ENCODE results near the gene C1GALT1.
"Not testable (repeated sequence)": the region's sequence is repeated elsewhere in the genome, so short reads cannot be mapped to it uniquely, and the experiment has no call there.

The C1GALT1 gene

DNA sequence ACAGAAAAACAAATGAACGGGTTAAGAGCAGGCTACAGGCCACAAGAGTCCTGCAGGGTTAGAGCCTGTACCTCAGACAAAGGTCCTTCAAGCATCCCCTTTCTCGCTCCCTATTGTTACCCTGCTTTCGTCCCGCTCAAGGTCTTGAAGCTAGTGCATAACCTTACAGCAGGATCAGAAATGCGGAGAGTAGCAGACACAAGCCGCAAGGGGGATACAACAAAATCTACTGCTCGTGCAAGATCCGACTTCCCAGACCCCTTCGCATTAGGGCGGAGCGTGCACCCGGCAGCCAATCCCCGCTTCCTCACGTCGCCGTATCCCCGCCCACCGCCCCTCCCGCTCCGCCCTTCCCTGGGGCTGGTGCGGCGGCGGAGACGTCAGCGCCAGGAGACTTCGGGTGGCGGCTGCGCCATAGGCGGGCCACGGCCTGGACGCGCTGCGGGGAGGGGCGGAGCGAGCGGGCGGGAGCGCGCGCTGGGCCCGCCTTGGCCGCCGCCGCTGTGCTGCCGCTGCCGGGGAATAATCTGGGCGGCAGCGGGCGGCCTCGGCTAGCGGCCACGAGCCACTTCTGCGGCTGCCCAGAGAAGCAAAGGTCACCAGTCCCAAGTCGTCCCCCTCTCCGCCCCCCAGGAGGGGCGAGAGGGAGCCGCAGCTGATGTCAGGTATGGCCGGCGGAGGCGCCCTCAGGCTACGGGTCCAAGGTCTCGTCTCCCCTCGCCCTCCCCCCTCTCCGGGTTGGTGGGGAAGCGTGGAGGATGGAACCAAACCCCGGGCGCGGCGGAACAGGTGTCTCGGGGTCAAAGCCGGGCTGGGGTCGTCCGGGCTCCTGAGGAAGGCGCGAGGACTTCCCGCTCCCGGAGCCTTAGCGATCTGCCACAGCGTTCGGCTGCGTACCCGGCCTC lies at the start of gene C1GALT1:
Gene C1GALT1 (plus strand): TSS at position 389 of the 905 bp plus-strand sequence. CDS start 51,776 bp downstream, outside the sequence.
- DNase-seq (ENCODE audit: low read depth in 2 of 2, low spot score in 1 of 2): peak; percentile 87 to 97

DNA sequence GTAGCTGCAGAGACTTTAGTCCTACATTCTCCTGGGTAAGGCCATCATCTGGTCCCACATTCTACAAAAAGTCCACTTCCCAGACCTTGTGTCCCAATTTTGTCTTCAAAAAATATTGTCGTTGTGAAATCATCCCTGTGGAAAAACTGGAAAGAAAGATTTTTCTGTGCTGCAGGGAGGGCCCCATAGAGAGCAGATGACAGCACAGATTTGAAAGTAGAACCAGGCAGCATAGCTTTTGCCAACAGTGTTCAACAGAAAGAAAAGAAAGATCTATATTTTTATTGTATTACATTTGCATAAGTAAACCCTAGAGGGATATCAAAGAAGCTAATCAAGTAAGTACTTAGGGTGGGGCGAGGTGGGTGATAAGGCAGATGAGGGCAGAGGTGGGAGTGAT lies 48.3 kb upstream of the C1GALT1 start:
- no peak for DNase-seq (ENCODE audit: low read depth in 2 of 2, low spot score in 1 of 2)

DNA sequence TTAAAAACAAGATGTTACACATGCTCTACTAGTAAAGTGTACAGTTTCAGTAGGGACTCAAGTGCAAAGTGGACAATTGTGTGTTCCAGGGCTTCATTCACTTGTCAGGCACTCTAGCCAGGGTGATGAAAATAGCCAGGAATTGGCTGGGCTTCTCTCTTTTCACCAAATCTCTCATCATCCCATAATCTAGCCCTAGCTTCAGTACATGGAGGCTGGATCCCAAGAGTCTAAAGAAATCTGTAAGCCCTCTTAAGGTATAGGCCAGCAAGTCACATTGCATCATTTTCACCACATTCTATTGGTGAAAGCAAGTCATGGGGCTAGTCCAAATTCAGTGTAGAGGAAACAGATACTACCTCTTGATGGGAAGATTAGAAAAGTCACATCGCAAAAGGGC lies 47.3 kb upstream of the C1GALT1 start:
- DNase-seq (ENCODE audit: low read depth in 2 of 2, low spot score in 1 of 2): no peak

DNA sequence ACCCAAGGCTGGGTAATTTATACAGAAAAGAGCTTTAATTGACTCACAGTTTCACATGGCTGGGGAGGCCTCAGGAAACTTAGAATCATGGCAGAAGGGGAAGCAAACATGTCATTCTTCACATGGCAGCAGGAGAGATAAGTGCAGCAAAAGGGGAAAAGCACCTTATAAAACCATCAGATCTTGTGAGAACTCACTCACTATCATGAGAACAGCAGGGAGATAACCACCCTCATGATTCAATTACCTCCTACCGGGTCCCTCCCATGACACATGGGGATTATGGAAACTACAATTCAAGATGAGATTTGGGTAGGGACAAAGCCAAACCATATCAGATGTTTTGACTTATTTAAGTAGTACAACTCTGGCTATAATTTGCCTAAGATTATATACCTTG lies 46.4 kb upstream of the C1GALT1 start:
- not testable (repeated sequence) for DNase-seq (ENCODE audit: low read depth in 2 of 2, low spot score in 1 of 2)

DNA sequence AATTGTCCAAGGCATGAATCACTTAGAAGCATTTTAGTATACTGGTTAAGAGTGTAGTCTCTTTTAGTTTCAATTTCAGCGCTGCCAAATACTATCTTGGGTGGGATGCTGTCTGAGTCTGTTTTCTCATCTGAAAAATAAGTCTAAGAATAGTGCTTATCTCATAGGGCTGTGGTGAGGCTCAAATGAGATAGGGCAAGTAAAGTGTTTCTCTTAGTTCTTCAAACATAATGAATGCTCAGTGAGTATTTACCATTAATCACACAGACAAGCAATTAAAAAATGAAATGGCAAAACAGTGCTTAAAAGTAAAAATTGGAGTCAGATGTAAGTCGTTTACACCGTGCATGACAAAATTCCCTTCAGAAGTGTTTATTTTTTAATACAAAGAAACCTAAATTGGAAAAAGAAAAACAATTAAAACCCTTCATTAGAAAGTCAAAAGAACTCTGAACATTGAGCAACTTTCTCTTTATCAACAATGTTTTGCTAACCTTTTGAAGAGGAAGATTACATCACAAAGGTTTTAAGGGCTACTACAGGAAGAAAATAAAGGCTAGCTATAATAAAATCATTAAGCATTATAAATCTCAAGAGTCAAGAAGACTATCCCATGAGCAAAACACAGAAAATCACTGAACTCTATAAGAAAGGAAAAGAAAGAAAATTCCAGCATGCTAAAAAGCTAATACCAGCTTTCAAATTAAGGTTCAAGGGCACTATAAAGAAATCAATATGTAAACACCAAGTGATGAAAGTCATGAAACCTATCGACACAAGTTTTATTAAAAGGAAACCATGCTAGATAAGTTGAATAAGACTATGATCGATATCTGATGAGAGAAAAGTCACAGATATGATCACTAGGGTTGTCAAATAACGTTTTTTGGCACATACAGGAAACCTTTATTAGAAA lies 45.6 kb upstream of the C1GALT1 start:
- DNase-seq (ENCODE audit: low read depth in 2 of 2, low spot score in 1 of 2): no peak

DNA sequence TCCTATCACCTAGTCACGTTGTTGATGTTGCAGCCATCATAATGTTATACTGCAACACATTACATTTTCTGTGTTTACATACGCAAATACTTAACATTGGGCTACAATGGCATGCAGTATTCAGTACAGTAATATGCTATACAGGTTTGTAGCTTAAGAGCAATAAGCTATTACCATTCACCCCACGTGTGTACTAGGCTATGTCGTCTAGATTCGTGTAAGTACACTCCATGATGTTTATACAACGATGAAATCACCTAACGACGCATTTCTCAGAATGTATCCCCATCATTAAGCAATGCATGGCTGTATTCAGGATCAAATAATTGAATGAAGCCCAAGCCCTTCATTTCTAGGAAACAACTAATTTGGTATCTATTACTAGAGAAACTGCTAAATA lies 43.4 kb upstream of the C1GALT1 start:
- DNase-seq (ENCODE audit: low read depth in 2 of 2, low spot score in 1 of 2): no peak

DNA sequence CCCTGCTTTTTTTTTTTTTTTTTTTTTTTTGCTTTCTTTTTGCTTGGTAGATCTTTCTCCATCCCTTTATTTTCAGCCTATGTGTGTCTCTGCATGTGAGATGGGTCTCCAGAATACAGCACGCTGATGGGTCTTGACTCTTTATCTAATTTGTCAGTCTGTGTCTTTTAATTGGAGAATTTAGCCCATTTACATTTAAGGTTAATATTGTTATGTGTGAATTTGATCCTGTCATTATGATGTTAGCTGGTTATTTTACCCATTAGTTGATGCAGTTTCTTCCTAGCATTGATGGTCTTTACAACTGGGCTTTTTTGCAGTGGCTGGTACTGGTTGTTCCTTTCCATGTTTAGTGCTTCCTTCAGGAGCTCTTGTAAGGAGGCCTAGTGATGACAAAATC lies 38.9 kb upstream of the C1GALT1 start:
- DNase-seq (ENCODE audit: low read depth in 2 of 2, low spot score in 1 of 2): not testable (repeated sequence)

DNA sequence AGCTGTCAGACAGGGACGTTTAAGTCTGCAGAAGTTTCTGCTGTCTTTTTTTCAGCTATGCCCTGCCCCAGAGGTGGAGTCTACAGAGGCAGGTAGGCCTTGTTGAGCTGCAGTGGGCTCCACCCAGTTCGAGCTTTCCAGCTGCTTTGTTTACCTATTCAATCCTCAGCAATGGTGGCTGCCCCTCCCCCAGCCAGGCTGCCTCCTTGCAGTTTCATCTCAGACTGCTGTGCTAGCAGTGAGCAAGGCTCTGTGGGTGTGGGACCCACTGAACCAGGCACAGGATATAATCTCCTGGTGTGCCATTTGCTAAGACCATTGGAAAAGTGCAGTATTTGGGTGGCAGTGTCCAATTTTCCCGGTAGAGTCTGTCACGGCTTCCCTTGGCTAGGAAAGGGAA lies 37.2 kb upstream of the C1GALT1 start:
- DNase-seq (ENCODE audit: low read depth in 2 of 2, low spot score in 1 of 2): not testable (repeated sequence)

DNA sequence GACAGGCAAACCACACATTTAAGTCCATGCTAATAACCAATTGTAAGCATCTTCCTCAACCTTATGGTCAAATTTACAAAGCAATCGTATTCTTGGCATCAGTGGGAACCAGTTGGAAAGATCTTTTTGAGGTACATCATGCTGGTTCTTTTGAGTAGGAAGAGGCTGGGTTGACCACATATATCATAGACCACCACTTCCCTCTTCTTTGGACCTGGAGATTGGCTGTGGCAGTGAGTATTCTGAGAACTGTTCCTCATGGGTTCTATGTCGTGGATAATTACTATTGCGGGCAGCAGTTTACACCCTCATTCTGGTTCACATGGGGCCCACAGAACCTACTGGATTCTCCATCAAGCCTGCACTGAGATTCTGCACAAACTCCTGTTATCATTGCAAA lies 35.5 kb upstream of the C1GALT1 start:
- no peak for DNase-seq (ENCODE audit: low read depth in 2 of 2, low spot score in 1 of 2)

DNA sequence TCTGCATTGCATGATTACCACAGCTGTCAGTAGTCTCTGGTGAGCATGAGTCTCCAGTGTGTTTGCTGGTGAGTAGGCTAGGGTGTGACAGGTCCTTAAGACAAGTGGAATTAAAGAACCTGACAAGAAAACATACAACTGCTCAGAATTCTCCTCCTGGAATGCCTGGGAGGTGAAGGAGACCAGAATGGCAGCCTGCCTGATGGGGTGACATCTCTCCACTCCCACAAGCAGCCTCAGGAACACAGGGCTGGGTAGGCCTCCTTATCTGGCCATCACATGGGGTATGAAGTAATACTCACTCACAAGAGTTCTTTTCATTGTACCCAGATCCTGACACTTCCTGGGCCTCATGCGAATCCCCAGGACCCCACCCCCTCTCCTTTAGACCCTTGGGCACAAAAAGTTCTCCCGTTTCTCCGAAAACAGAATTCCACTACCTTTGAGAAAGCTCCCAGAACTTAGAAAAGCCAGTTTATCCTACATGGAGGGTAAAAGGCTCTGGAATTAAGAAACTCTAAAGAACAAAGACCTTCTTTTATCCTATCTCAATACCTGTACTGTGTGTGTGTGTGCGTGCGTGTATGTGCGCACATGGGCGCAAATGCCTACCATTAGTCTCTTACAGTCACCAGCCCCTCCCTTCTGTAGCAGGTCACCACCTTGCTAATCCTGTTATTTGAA lies 33.4 kb upstream of the C1GALT1 start:
- no peak for DNase-seq (ENCODE audit: low read depth in 2 of 2, low spot score in 1 of 2)

DNA sequence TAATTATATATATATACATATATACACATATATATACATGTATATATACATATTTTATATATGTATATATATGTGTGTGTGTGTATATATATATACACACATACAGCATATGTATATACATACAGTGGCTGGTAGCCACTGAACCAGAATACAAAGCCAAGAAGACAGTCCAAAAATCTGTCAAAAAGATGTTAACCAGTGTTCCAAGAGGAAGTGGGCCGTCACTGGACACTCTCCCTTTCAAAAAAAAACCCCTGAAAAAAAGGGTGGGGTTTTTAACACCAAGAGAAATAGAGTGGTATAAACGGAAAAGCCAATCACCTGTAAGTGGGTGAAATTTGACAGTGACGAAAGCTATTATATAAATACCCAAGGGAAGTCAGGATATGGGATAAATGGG lies 31.1 kb upstream of the C1GALT1 start:
- DNase-seq (ENCODE audit: low read depth in 2 of 2, low spot score in 1 of 2): no peak

DNA sequence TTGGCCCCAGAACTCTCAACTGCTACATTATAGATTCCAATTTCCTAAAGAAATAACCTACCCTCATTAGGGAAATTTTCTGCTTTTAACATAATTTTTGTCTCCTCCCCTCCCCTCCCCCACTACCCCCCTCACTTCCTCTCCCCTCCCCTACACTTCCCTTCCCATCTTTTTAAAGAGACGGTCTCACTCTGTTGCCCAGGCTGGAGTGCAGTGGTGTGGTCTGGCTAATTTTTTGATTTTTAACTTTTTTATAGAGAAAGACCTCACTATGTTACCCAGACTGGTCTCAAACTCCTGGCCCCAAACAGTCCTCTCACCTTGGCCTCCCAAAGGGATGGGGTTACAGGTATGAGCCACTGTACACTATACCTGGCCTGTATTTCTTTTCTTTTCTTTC lies 30.5 kb upstream of the C1GALT1 start:
- no peak for DNase-seq (ENCODE audit: low read depth in 2 of 2, low spot score in 1 of 2)

DNA sequence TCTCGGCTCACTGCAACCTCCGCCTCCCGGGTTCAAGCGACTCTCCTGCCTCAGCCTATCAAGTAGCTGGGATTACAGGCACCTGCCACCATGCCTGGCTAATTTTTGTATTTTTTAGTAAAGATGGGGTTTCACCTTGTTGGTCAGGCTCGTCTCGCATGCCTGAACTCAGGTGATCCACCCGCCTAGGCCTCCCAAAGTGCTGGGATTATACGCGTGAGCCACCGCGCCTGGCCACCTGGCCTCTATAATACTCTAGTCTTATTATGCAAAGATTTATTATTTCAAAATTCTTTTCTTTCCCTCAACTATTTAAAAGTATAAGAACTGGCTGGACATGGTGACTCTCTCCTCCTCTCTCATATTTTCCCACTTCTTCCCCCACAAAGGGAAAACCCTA lies 30.0 kb upstream of the C1GALT1 start:
- no peak for DNase-seq (ENCODE audit: low read depth in 2 of 2, low spot score in 1 of 2)

DNA sequence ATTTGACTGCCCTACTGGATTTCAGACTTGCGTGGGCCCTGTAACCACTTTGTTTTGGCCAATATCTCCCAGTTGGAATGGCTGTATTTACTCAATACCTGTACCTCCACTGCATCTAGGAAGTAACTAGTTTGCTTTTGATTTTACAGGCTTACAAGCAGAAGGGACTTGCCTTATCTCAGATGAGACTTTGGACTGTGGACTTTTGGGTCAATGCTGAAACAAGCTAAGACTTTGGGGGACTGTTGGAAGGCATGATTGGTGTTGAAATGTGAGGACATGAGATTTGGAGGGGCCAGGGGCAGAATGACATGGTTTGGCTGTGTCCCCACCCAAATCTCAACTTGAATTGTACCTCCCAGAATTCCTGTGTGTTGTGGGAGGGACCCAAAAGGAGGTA lies 28.0 kb upstream of the C1GALT1 start:
- DNase-seq (ENCODE audit: low read depth in 2 of 2, low spot score in 1 of 2): not testable (repeated sequence)

DNA sequence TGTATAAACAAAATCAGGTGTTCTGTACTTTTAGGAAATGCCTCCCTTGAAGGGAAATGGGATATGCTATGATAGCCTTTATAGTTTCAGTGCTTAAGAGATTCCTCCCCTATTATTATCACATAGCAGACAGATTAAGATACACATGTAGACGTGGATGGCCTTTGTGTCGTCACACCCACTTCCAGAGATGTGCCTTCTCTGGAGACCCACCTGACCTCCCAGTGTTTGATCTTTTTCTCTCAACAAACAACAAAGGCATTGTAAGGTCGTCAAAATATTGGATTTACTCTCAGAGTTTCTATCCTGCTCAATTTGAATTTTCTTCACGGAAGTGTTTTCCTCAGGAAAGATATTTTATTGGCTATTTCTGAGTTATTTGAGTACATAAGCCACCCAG lies 25.7 kb upstream of the C1GALT1 start:
- no peak for DNase-seq (ENCODE audit: low read depth in 2 of 2, low spot score in 1 of 2)

DNA sequence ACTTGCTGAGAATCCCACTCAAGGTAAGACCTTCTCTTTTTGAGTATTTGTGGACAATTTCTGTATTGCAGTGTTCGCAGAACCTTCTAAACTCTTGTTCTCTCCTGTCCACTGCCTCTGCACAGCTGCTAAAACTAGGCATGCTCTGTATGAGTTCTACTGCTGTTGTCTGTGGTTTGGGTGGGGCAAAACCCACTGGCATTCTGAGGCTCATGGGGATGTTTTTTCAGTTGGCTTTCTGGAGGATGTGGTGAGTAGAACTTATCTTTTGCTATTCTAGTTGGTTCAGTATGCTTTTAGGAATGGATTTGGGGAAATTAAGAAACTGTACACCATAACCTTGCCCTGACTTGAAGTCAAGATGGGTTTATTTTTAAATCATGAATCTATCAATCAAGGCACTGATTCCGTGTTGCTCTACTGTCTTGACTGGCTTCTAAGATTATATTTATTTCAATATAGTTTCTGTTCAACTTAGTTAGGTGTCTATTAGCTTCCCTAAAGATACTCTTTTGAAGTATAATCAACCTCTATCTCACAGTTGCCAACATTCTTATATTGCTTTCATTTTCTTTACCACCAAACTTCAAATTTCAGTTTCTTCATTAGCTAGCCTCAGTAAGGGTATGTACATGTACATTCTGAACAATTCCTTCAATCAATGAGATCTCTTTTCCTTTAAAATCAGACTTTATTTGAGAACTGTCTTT lies 25.0 kb upstream of the C1GALT1 start:
- DNase-seq (ENCODE audit: low read depth in 2 of 2, low spot score in 1 of 2): peak; percentile 8

DNA sequence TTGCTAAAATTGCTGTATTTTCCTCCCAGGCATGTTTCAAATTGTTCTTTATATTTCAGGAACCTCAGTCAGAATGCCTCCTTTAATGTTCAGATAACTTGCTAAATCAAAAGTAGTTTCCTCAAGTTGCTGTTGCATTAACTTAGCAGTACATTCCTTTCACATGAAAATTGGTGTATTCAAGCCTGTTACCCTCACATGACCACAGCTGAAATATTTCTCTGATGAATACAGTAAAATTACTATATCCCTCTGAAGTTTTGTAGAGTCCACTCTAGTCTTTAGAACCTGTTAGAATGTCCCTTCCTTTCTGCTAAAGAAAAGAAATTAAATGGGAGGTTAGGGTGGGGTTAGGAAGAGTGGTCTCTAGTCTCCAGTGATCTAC lies 24.5 kb upstream of the C1GALT1 start:
- DNase-seq (ENCODE audit: low read depth in 2 of 2, low spot score in 1 of 2): no peak

DNA sequence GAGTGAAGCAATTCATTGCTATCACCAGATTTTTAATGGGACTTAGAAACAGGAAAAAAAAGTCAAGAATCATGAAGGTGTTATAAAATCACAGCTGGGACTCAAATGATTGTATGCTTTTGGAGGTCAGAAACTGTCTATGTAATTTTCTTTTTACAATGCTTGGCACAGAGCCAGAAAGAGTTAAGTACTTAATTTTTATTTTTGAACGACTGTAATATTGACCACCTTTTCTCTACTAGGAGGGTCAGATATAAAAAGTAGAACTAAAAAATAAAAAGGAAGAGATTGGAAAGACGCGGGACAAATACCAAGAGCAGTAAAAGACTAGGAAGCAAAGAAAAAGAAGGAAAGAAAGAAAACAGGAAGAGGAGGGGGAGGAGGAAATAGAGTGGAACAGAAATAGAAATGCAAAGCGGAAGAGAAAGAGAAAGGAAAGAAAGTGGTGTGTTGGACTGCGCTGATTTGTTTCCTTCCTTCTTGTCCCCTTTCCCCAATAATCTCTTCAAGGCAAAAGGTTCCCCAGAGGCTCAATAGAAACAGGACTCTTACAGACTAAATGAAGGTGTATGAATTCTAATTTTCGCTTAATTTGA lies 23.2 kb upstream of the C1GALT1 start:
- DNase-seq (ENCODE audit: low read depth in 2 of 2, low spot score in 1 of 2): no peak

DNA sequence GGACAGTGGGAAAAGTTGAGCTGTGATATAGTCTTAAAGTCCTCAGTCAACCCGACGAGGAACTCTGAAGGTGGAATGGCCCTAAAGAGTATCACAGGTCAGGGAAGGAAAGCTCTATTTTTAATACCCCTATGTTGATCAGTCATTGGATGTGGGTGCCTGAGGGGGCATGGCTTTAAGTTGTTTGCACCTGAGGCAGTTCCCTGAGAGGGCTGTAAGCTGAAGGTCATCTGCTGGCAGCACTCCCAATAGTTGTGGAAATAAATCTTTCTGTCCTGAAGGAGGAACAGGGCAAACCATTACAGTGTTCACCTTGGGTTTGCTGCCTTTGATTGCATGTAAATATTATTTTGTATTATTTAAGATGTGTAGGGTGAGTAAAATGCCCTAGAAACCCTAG lies 17.8 kb upstream of the C1GALT1 start:
- DNase-seq (ENCODE audit: low read depth in 2 of 2, low spot score in 1 of 2): no peak

DNA sequence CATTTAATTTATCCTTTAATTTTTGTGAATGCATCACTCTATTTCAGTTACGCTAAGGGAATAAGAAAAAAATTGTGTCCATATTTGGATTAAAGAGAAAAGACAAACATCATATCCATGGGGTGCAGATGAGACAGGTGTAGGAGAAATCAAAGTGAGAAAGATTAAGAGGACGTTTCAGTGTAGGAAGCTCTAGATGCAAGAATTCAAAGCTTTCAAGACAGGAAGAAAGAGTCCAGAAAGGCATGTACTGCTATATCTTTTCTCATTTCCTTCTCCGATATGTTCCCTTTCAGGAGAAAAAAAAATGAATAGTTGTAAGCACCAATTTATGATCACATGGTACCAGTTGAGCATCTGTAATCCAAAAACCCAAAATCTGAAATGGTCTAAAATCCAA lies 17.0 kb upstream of the C1GALT1 start:
- DNase-seq (ENCODE audit: low read depth in 2 of 2, low spot score in 1 of 2): no peak
